ENCODE data around the gene PFKFB4.

GRCh38 chr3:48472923-48473616 lies 83.5 kb downstream of the PFKFB4 start:
- TF ChIP-seq CTCF (IDR thresholded peaks at IDR 0.05; ENCODE audit: low read depth, low read length): peak; percentile 57
- peak; percentile 68 for TF ChIP-seq POLR2A (IDR thresholded peaks at IDR 0.05; ENCODE audit: extremely low read depth, insufficient read length)
- TF ChIP-seq MYC (IDR thresholded peaks at IDR 0.05; ENCODE audit: low read depth, low read length): peak; percentile 35
- TF ChIP-seq, protein P1, sequence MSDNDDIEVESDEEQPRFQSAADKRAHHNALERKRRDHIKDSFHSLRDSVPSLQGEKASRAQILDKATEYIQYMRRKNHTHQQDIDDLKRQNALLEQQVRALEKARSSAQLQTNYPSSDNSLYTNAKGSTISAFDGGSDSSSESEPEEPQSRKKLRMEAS (IDR thresholded peaks at IDR 0.05; ENCODE audit: low read depth, low read length): no peak
